Stimulated activated naive CD4-positive, alpha-beta T cell (primary cell): ENCODE data around the gene BRSK1.
"Not testable (repeated sequence)": the region's sequence is repeated elsewhere in the genome, so short reads cannot be mapped to it uniquely, and the experiment has no call there.

ENCODE experiments used
- DNase-seq, 6 experiments: peaks; one replicate each; lab custom pipeline; 2025; lab: John Stamatoyannopoulos, UW

Gene BRSK1

DNA sequence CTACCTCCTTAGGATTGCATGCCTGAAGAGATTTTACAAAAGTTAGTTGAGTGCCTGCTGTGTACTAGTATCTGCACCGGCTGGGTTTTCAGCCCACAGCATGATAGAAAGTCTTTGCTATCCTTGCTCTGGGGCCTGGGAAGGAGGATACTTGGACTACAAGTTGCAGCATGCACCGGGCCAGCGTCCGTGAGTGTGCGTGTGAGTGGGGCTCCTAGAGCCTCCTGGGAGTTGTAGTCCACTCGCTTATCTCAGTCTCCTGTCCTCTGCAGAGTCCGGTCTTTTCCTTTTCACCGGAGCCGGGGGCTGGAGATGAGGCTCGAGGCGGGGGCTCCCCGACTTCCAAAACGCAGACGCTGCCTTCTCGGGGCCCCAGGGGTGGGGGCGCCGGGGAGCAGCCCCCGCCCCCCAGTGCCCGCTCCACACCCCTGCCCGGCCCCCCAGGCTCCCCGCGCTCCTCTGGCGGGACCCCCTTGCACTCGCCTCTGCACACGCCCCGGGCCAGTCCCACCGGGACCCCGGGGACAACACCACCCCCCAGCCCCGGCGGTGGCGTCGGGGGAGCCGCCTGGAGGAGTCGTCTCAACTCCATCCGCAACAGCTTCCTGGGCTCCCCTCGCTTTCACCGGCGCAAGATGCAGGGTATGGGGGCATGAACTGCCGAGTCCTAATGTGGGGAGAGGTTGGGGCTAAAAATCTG, 20.6 kb downstream of the BRSK1 start:
- no peak for DNase-seq

GRCh38 chr19:55304980-55305379, 21.2 kb downstream of the BRSK1 start:
- no peak for DNase-seq

DNA sequence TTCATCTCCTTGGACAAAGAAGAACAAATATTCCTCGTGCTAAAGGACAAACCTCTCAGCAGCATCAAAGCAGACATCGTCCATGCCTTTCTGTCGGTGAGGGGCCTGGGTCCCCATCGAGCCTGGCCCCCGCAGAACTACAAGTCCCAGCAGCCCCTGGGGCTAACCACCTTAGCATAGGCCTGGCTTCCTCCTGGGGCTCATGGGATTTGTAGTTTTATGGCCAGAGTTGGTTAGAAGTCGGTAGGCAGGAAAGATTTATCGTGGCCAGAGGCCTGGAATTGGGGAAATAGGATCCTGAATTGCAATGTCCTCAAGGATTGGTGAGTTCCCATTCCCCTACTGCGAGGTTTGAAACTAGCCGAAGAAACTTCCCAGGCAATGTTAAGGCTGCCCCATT, 21.7 kb downstream of the BRSK1 start:
- DNase-seq: peak in 5 of 6 experiments; percentile 40 to 62 (median 52)

GRCh38 chr19:55305983-55306562, 22.3 kb downstream of the BRSK1 start:
- no peak for DNase-seq

DNA sequence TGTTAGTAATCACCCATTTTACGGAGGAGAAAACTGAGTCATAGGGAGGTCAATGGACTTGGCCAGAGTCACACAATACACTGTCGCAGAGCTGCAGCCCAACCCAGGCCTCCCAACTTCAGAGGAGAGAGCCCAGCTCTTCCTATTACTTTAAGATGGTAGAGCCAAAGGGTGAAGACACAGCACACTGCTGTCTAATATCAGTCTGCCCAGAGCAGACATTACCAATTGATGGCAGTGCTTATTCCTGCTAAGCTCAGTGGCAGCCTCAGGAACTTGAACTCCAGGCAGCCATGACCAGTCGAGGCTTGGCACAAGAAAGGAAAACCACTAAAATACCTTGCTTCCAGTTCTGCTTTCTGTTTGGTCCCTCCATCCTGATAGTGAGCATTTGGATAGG, 22.9 kb downstream of the BRSK1 start:
- DNase-seq: no peak

GRCh38 chr19:55308281-55308680, 24.5 kb downstream of the BRSK1 start:
- DNase-seq: no peak

GRCh38 chr19:55309448-55309847, 25.7 kb downstream of the BRSK1 start:
- no peak for DNase-seq

GRCh38 chr19:55310498-55310897, 26.7 kb downstream of the BRSK1 start:
- no peak for DNase-seq

DNA sequence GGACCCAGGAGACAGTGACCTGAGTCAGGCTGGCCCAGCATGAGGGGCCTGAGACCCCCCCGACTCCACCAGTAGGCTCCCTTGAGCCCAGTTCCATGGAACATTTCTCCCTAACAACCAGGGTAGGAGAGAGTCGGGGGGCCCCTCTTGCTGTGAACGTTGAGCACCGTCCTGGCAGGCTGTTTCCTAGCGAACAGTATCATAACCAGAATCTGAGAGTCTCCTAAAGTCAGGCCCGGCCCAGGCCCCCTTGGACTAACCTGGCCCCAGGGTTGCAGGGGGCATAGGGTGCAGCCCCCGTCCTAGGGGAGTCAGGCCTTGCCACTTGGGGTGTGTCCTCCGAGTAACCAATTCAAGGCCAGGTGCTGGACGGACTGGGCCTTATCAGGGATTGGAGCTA, 27.6 kb downstream of the BRSK1 start:
- no peak for DNase-seq

DNA sequence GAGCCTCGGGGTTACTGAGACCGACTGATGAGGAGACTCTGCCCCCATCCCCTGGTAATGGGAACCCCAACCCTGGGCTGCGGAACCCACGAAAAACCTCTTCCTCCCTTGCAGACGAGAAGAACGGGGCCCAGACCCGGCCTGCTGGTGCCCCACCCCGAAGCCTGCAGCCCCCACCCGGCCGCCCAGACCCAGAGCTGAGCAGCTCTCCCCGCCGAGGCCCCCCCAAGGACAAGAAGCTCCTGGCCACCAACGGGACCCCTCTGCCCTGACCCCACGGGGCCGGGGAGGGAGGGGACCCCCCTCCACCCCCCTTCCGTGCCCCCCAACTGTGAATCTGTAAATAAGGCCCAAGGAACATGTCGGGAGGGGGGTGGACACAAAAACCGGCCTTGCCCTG, 28.0 kb downstream of the BRSK1 start:
- DNase-seq: no peak

- no peak for DNase-seq
Measured at GRCh38 chr19:55312621-55313512, 29.1 kb downstream of the BRSK1 start.

GRCh38 chr19:55314396-55314795, 30.6 kb downstream of the BRSK1 start:
- DNase-seq: no peak

GRCh38 chr19:55315956-55316525, 32.2 kb downstream of the BRSK1 start:
- DNase-seq: no peak

DNA sequence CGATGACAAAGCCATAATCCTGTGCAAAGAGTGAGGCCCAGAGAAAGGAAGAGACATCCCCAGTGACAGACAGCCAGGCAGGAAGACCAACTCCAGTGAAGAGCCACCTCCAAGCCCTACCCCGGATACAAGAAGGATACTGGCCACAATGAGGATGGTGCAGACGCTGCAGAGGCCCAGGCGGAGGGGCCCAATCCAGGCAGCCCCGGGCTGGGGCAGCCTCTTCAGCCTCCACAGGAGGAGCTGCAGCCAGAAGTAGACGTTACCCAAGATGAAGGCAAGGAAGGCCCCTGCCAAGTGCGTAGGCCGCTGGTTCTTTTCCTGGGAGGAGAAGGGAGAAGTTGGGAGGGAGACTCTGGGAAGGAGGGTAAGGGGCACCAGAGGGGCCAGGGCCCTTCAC, 32.8 kb downstream of the BRSK1 start:
- no peak for DNase-seq

DNA sequence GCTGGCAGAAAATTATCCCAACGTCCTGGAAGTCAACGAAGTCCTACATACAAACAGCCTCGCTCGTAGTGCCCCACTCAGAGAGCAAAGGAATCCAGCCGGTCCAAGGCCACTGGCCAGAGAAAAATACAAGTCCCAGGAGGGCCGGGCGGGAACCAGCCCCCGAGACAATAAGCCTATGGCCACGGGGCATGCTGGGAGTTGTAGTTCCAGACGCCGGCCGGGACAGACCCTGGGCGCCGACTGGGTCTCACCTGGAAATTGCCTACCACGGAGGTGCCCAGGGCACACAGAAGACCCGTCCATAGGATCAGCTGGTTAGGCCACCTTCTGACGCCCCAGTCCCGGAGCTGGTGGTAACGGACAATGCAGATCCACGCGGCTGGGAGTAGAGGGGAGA, 36.0 kb downstream of the BRSK1 start:
- no peak for DNase-seq

- DNase-seq: no peak
Measured at GRCh38 chr19:55320844-55321419, 37.1 kb downstream of the BRSK1 start.

- DNase-seq: no peak
Measured at GRCh38 chr19:55321466-55322137, 37.8 kb downstream of the BRSK1 start.

- DNase-seq: no peak
Measured at GRCh38 chr19:55322204-55322885, 38.5 kb downstream of the BRSK1 start.

DNA sequence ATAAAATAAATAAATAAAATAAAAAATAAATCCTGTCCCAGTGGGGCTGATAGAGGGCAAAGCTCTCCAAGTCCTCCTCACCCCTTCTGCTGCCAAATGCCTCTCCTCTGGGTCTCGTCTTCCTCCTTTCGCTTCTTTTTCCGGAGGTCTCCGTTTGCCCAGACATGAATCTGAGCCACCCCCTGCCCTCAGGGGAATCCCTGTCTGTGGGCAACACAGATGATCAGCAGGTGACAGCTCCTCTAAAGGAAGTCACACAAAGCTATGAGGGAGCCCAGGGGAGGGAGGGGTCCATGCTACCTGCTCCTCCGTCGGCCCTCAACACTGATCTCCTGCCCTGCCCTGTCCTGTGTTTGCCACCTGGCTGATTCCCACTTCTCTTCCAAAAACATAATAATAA, 40.9 kb downstream of the BRSK1 start:
- no peak for DNase-seq

DNA sequence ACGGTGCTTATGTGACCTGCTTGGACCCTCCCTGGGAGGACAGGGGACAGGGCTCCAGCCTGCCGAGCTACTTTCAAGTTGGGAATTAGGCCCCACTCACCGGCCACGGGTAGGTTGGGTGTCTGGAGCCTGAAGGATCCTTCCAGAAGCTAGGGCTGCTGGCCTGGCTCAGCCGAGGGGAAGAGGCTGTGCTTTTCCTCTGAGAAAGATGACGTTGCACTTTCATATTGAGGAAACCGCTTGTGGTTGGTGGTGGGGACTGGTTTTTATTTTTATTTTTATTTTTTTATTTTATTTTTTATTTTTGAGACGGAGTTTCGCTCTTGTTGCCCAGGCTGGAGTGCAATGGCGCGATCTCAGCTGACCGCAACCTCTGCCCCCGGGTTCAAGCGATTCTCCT, 41.4 kb downstream of the BRSK1 start, which contains the start of gene TMEM150B:
TMEM150B (minus strand) TSS at position 170 of the 400 bp plus-strand sequence. CDS start 4,305 bp downstream, outside the sequence.
- no peak for DNase-seq

GRCh38 chr19:55328774-55329318, 45.0 kb downstream of the BRSK1 start:
- not testable (repeated sequence) for DNase-seq
